Ascending aorta (tissue), 2 donors: ENCODE measurements around the gene CRTAP. TPM values are rescaled to one million over a fixed set of nuclear protein-coding genes. Genes with fewer than 3 reads are reported as not detected.
A peak's percentile ranks its signal among the peaks of the same experiment; 100 is the strongest.

Experiments used
- DNase-seq, 2 donors: peaks; one replicate each; pipeline ENCODE4 v3.0.0-alpha.2; 2019; ENCODE audit warnings: low spot score in 2 of 2
- H3K27ac ChIP-seq, 2 donors: fragments of 200-600 bp; sonication (generic); one replicate each; pipeline ENCODE4 v1.5.1; 2016 to 2017; ENCODE audit warnings: mild to moderate bottlenecking in 1 of 2
- H3K27me3 ChIP-seq: fragments of 200-600 bp; sonication (generic); one replicate; pipeline ENCODE4 v1.5.1; 2017
- H3K36me3 ChIP-seq, 2 donors: fragments of 200-600 bp; sonication (generic); one replicate each; pipeline ENCODE4 v1.5.1; 2016
- H3K4me1 ChIP-seq, 2 donors: fragments of 200-600 bp; sonication (generic); one replicate each; pipeline ENCODE4 v1.5.1; 2016 to 2017; ENCODE audit warnings: mild to moderate bottlenecking in 1 of 2
- H3K4me3 ChIP-seq, 2 donors: fragments of 200-600 bp; sonication (generic); one replicate each; pipeline ENCODE4 v1.5.1; 2016 to 2017; ENCODE audit warnings: mild to moderate bottlenecking in 1 of 2
- H3K9me3 ChIP-seq, 2 donors: fragments of 200-600 bp; sonication (generic); one replicate each; pipeline ENCODE4 v1.5.1; 2016
- intact Hi-C: fragments of 100-400 bp; cut with DNase I; formaldehyde crosslinking; loops from one replicate; pipeline ENCODE4 v1.15.1; 2023
- total RNA-seq: library from RNA; depleted of rRNA; stranded (reverse); fragments of >200 nt; gene quantifications from one replicate; pipeline ENCODE4 v1.1.0, GENCODE V29; 2016
- TF ChIP-seq, protein P1 (sequence below), 3 experiments: fragments of 200-600 bp in 2 of 3; fragments of 450-650 bp in 1 of 3; sonication (generic) in 2 of 3; IDR thresholded peaks; one replicate each; pipeline ENCODE4 v1.5.1; 2016 to 2019; ENCODE audit warnings: antibody characterized with exemption in 3 of 3, mild to moderate bottlenecking in 1 of 3, moderate library complexity in 1 of 3

CRTAP gene
- total RNA-seq, 1 donor from 2014 or later = 300 TPM

GRCh38 chr3:33170531-33170930, 56.7 kb downstream of the CRTAP start:
- Histone ChIP-seq H3K27me3 (no peaks in the 10 kb centered on the region), H3K27ac (peak overlapping the region; percentile 75 to 80), H3K4me1 (peaks cover 17 to 66% of the 10 kb centered on the region in 2 donors), H3K36me3 (peaks cover 9 to 18% of the 10 kb centered on the region in 2 donors), H3K9me3 (no peaks in the 10 kb centered on the region), H3K4me3 (no peak overlapping the region)
- TF ChIP-seq, protein P1, sequence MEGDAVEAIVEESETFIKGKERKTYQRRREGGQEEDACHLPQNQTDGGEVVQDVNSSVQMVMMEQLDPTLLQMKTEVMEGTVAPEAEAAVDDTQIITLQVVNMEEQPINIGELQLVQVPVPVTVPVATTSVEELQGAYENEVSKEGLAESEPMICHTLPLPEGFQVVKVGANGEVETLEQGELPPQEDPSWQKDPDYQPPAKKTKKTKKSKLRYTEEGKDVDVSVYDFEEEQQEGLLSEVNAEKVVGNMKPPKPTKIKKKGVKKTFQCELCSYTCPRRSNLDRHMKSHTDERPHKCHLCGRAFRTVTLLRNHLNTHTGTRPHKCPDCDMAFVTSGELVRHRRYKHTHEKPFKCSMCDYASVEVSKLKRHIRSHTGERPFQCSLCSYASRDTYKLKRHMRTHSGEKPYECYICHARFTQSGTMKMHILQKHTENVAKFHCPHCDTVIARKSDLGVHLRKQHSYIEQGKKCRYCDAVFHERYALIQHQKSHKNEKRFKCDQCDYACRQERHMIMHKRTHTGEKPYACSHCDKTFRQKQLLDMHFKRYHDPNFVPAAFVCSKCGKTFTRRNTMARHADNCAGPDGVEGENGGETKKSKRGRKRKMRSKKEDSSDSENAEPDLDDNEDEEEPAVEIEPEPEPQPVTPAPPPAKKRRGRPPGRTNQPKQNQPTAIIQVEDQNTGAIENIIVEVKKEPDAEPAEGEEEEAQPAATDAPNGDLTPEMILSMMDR (IDR thresholded peaks at IDR 0.05) = no peak
- DNase-seq = no peak
- intact Hi-C loops = no loop called here

DNA sequence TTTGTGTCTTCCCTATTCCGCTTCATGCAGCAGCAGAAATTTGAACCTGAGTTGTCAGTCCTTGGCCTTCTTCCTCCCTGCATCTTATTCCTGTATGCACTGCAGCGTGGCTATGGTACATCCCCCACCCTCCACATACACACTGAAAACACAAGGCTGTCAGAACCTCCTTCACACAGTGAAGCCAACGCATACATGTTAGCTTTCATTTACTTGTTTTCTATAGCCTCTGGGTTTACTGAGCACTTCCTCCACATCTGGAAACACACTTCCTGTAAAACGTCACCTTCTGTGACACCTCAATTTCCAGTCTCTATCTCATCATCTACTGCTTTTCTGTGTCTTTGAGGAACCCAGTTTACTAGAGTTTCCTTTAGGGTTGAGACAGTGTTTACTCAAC, 57.8 kb downstream of the CRTAP start:
- TF ChIP-seq, protein P1 (IDR thresholded peaks at IDR 0.05) = no peak
- intact Hi-C loops = no loop called here
- no peak overlapping the region for H3K4me3 ChIP-seq
- H3K27ac ChIP-seq = peak overlapping the region; percentile 74 to 75
- peaks cover 9 to 18% of the 10 kb centered on the region in 2 donors for H3K36me3 ChIP-seq
- DNase-seq = no peak
- H3K4me1 ChIP-seq = peaks cover 10 to 57% of the 10 kb centered on the region in 2 donors
- H3K27me3 ChIP-seq = no peaks in the 10 kb centered on the region
- no peaks in the 10 kb centered on the region for H3K9me3 ChIP-seq

DNA sequence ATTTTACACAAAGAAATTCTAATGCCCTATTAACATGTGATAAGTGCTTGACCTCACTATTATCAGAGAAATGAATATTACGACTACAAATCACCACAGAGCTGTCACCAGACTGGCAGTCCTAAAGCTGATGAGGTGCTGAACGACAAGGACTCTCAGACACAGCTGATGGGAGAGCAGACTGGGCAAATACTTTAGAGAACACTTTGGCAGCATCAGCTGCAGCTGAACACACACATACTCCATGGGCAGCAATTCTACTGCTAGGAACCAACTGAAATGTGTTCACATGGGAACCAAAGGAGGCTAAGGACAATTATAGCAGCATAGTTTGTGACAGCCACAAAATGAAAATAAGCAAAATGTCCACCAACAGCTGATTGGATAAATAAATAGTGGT, 59.3 kb downstream of the CRTAP start:
- intact Hi-C loops = no loop called here
- H3K4me3 ChIP-seq = no peak overlapping the region
- H3K9me3 ChIP-seq = no peaks in the 10 kb centered on the region
- TF ChIP-seq, protein P1 (IDR thresholded peaks at IDR 0.05) = no peak
- H3K27me3 ChIP-seq = no peaks in the 10 kb centered on the region
- peaks cover 0 to 42% of the 10 kb centered on the region in 2 donors for H3K4me1 ChIP-seq
- H3K36me3 ChIP-seq = peaks cover 9 to 18% of the 10 kb centered on the region in 2 donors
- peak overlapping the region; percentile 71 to 74 for H3K27ac ChIP-seq
- DNase-seq = no peak

DNA sequence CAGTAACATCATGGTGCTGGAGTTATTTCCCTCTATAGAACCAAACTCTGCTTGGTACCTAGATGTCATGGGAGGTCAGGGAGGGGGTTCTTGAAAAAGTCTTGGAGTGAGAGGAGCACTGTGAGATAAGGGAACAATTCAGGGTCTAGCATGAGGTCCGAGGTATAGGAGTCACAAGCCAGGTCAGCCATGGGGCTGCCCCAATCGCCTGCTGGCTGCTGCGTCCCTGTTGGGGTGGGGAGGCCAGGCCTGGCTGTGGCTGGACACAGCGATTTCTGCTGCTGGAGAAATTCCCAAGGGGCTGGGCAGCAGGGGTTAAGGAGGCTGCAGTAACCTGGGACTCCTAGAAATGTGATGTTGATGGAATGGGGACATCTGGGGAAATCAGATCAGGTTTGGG, 59.9 kb downstream of the CRTAP start:
- Histone ChIP-seq H3K36me3 (peaks cover 9 to 18% of the 10 kb centered on the region in 2 donors), H3K4me1 (peaks cover 0 to 39% of the 10 kb centered on the region in 2 donors), H3K9me3 (no peaks in the 10 kb centered on the region)

GRCh38 chr3:33174095-33174494, 60.3 kb downstream of the CRTAP start:
- H3K27me3 ChIP-seq = no peaks in the 10 kb centered on the region
- TF ChIP-seq, protein P1 (IDR thresholded peaks at IDR 0.05) = no peak
- peak overlapping the region; percentile 71 to 74 for H3K27ac ChIP-seq
- H3K4me1 ChIP-seq = peaks cover 0 to 35% of the 10 kb centered on the region in 2 donors
- DNase-seq = no peak
- H3K4me3 ChIP-seq = no peak overlapping the region
- intact Hi-C loops = no loop called here
- no peaks in the 10 kb centered on the region for H3K9me3 ChIP-seq
- peaks cover 9 to 18% of the 10 kb centered on the region in 2 donors for H3K36me3 ChIP-seq

More for the DNA sequence above, 59.9 kb downstream of the CRTAP start:
- TF ChIP-seq, protein P1 (IDR thresholded peaks at IDR 0.05) = no peak
- intact Hi-C loops = no loop called here
- Histone ChIP-seq H3K4me3 (no peak overlapping the region), H3K27me3 (no peaks in the 10 kb centered on the region), H3K27ac (peak overlapping the region; percentile 71 to 74)
- no peak for DNase-seq
